Mesendoderm (in vitro differentiated cells): ENCODE measurements around the gene CD83.
A peak's percentile ranks its signal among the peaks of the same experiment; 100 is the strongest.

Experiments used
- DNase-seq: peaks from one replicate; pipeline ENCODE4 v3.0.0; 2013
- H2AK5ac ChIP-seq: 2 replicates; pipeline ENCODE4 v1.6.1; 2013; ENCODE audit warnings: low read length, inconsistent platforms
- H2BK120ac ChIP-seq: 2 replicates; pipeline ENCODE4 v1.6.1; 2013; ENCODE audit warnings: low read depth, mild to moderate bottlenecking, low read length, moderate library complexity, mixed read lengths
- H2BK15ac ChIP-seq: replicated peaks from 2 replicates; pipeline ENCODE4 v1.6.1; 2013; ENCODE audit warnings: low read depth, mild to moderate bottlenecking, moderate library complexity
- H2BK5ac ChIP-seq: 2 replicates; pipeline ENCODE4 v1.6.1; 2013; ENCODE audit warnings: low read length, inconsistent platforms
- H3K18ac ChIP-seq: 2 replicates; pipeline ENCODE4 v1.6.1; 2013; ENCODE audit warnings: mild to moderate bottlenecking, low read length, mixed read lengths
- H3K23ac ChIP-seq: one replicate; pipeline ENCODE4 v1.6.1; 2013; ENCODE audit warnings: low read length
- H3K27ac ChIP-seq: 2 replicates; pipeline ENCODE4 v1.5.1; 2013; ENCODE audit warnings: low read depth, mild to moderate bottlenecking, inconsistent platforms, low read length, moderate library complexity
- H3K27me3 ChIP-seq: 2 replicates; pipeline ENCODE4 v1.6.1; 2013; ENCODE audit warnings: low read length, control low read depth, mild to moderate bottlenecking, inconsistent platforms; ENCODE audit not compliant: insufficient read depth, poor library complexity
- H3K36me3 ChIP-seq: 2 replicates; pipeline ENCODE4 v1.6.1; 2013; ENCODE audit warnings: low read length, inconsistent platforms; ENCODE audit not compliant: control insufficient read depth, insufficient read depth
- H3K4ac ChIP-seq: one replicate; pipeline ENCODE4 v1.6.1; 2013; ENCODE audit warnings: low read depth, mild to moderate bottlenecking, low read length, moderate library complexity
- H3K4me1 ChIP-seq: 2 replicates; pipeline ENCODE4 v1.6.1; 2013; ENCODE audit warnings: low read depth, low read length, inconsistent platforms; ENCODE audit not compliant: control insufficient read depth
- H3K4me2 ChIP-seq: 2 replicates; pipeline ENCODE4 v1.6.1; 2013; ENCODE audit warnings: low read length
- H3K4me3 ChIP-seq: 2 replicates; pipeline ENCODE4 v1.5.1; 2013; ENCODE audit warnings: mild to moderate bottlenecking, low read length
- H3K56ac ChIP-seq: one replicate; pipeline ENCODE4 v1.6.1; 2013; ENCODE audit warnings: low read length
- H3K79me1 ChIP-seq: 2 replicates; pipeline ENCODE4 v1.6.1; 2013; ENCODE audit warnings: low read length, inconsistent platforms
- H3K79me2 ChIP-seq: 2 replicates; pipeline ENCODE4 v1.6.1; 2013; ENCODE audit warnings: mild to moderate bottlenecking, low read length; ENCODE audit not compliant: control insufficient read depth, insufficient read depth
- H3K9ac ChIP-seq: 2 replicates; pipeline ENCODE4 v1.6.1; 2013; ENCODE audit warnings: low read length, inconsistent platforms
- H4K5ac ChIP-seq: one replicate; pipeline ENCODE4 v1.6.1; 2013; ENCODE audit warnings: low read length
- H4K8ac ChIP-seq: one replicate; pipeline ENCODE4 v1.6.1; 2013; ENCODE audit warnings: low read depth, mild to moderate bottlenecking, control low read depth, low read length, moderate library complexity
- WGBS: extraction: QIAGEN DNeasy Blood & Tissue Kit; methylation state at CpG from one replicate; pipeline ENCODE4 v1.1.7; 2013; ENCODE audit warnings: low lambda C conversion rate, missing lambda C conversion rate; ENCODE audit not compliant: insufficient coverage; ENCODE audit errors: extremely low coverage; 5-methylcytosine and 5-hydroxymethylcytosine counted together

The CD83 gene

GRCh38 chr6:14141351-14142062 is 23.9 kb downstream of the CD83 start:
- Histone ChIP-seq H2BK120ac (no peak overlapping the region), H3K27me3 (no peaks in the 10 kb centered on the region), H3K36me3 (no peaks in the 10 kb centered on the region), H3K79me2 (no peaks in the 10 kb centered on the region), H3K4me2 (no peak overlapping the region), H3K27ac (no peak overlapping the region), H2BK5ac (no peak overlapping the region), H3K56ac (no peak overlapping the region), H3K4me1 (no peaks in the 10 kb centered on the region), H3K9ac (no peak overlapping the region), H4K8ac (no peak overlapping the region), H3K4me3 (no peak overlapping the region), H3K18ac (no peak overlapping the region), H3K23ac (no peak overlapping the region), H2BK15ac (no peak overlapping the region), H3K4ac (no peak overlapping the region), H2AK5ac (no peak overlapping the region), H3K79me1 (no peaks in the 10 kb centered on the region), H4K5ac (no peak overlapping the region)
- WGBS: no CpG with 5 or more reads among the region's 5 CpGs
- no peak for DNase-seq

DNA sequence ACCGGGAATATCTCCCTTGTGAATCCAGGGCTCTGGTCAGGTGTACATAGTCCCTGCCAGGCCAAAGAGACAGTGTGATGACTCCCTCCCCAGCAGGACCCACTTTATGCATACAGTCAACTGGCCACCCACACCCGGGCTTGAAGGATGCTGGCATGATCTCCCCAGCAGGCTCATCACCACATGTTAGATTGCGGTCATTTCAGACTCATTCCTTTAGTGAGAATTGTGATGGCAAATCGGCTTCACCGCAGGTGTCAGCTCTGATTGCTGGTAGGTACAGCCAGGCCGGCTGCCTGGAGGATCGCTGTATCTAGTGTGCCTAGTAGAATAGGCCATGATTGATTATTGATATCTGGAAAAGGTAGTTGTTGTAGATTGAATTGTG is 24.5 kb downstream of the CD83 start:
- no peak overlapping the region for H3K4me2 ChIP-seq
- no peak overlapping the region for H2AK5ac ChIP-seq
- H3K79me1 ChIP-seq: no peaks in the 10 kb centered on the region
- no peaks in the 10 kb centered on the region for H3K79me2 ChIP-seq
- DNase-seq: no peak
- no peak overlapping the region for H3K9ac ChIP-seq
- no peak overlapping the region for H2BK5ac ChIP-seq
- H3K23ac ChIP-seq: no peak overlapping the region
- no peak overlapping the region for H2BK120ac ChIP-seq
- H3K18ac ChIP-seq: no peak overlapping the region
- H3K4ac ChIP-seq: no peak overlapping the region
- no peak overlapping the region for H4K5ac ChIP-seq
- no peaks in the 10 kb centered on the region for H3K4me1 ChIP-seq
- H3K36me3 ChIP-seq: no peaks in the 10 kb centered on the region
- no peak overlapping the region for H3K4me3 ChIP-seq
- H3K27me3 ChIP-seq: no peaks in the 10 kb centered on the region
- no peak overlapping the region for H4K8ac ChIP-seq
- no CpG with 5 or more reads among the region's 7 CpGs for WGBS
- H3K27ac ChIP-seq: no peak overlapping the region
- H2BK15ac ChIP-seq: no peak overlapping the region
- no peak overlapping the region for H3K56ac ChIP-seq

GRCh38 chr6:14142511-14143223 is 25.1 kb downstream of the CD83 start:
- H3K56ac ChIP-seq: no peak overlapping the region
- no peak overlapping the region for H3K4me2 ChIP-seq
- H3K23ac ChIP-seq: no peak overlapping the region
- H4K8ac ChIP-seq: no peak overlapping the region
- no peak overlapping the region for H3K9ac ChIP-seq
- no peak overlapping the region for H3K4me3 ChIP-seq
- H3K18ac ChIP-seq: no peak overlapping the region
- no peaks in the 10 kb centered on the region for H3K79me2 ChIP-seq
- no peak overlapping the region for H2BK15ac ChIP-seq
- no peak overlapping the region for H3K4ac ChIP-seq
- H2BK5ac ChIP-seq: no peak overlapping the region
- no peak overlapping the region for H3K27ac ChIP-seq
- no peaks in the 10 kb centered on the region for H3K79me1 ChIP-seq
- H3K4me1 ChIP-seq: no peaks in the 10 kb centered on the region
- WGBS: no CpG with 5 or more reads among the region's 3 CpGs
- DNase-seq: no peak
- no peak overlapping the region for H4K5ac ChIP-seq
- no peaks in the 10 kb centered on the region for H3K36me3 ChIP-seq
- no peaks in the 10 kb centered on the region for H3K27me3 ChIP-seq
- H2AK5ac ChIP-seq: no peak overlapping the region
- H2BK120ac ChIP-seq: no peak overlapping the region

DNA sequence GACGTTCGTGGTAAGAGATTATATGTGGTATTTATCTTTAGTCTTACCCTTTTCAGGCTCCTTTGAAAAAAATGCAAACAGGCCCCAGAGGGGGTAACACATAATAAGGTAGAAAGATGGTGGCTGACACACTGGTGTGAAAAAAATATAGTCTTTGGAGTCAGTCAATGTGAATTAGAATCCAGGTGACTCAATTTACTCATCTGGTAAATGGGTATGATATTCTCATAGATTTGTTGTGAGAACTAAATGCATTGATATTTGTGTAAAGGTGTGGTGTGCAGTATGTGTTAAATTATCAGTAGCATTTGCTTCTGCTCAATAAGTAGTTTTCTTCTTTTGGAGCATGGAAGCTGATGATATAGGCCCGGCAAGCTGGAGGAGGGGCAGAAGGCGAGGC is 25.7 kb downstream of the CD83 start:
- no peak overlapping the region for H4K8ac ChIP-seq
- no peaks in the 10 kb centered on the region for H3K36me3 ChIP-seq
- no peak overlapping the region for H3K4me2 ChIP-seq
- no peak overlapping the region for H3K27ac ChIP-seq
- no peak overlapping the region for H2AK5ac ChIP-seq
- H2BK5ac ChIP-seq: no peak overlapping the region
- no peak overlapping the region for H2BK120ac ChIP-seq
- H3K4me3 ChIP-seq: no peak overlapping the region
- H3K4ac ChIP-seq: no peak overlapping the region
- no peak overlapping the region for H4K5ac ChIP-seq
- H3K79me2 ChIP-seq: no peaks in the 10 kb centered on the region
- H3K4me1 ChIP-seq: no peaks in the 10 kb centered on the region
- no peak overlapping the region for H3K9ac ChIP-seq
- H2BK15ac ChIP-seq: no peak overlapping the region
- H3K56ac ChIP-seq: no peak overlapping the region
- H3K23ac ChIP-seq: no peak overlapping the region
- H3K18ac ChIP-seq: no peak overlapping the region
- no peak for DNase-seq
- H3K79me1 ChIP-seq: no peaks in the 10 kb centered on the region
- no peaks in the 10 kb centered on the region for H3K27me3 ChIP-seq
- no CpG with 5 or more reads among the region's 4 CpGs for WGBS

DNA sequence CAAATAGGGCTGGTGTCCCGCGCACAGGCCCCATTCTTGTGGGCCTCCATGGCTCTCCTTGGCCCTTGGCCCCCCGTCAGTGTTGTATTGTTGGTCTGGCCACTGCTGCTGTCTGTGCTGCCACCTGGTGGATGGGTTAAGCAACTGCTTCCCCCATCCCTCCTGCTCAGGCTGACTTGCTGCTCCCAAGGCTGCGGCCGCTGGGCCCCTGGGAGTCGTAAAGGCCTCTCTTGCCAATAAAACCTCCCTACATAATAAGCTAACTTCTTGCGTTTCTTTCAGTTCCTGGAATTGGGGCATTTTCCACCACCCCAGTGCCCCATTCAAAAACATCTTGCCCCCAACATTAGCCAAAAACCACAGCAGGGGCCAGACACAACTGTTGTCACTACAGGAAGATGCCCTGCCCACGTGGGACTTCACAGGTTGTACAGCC is 27.1 kb downstream of the CD83 start:
- no peak overlapping the region for H2BK5ac ChIP-seq
- H3K36me3 ChIP-seq: no peaks in the 10 kb centered on the region
- H3K9ac ChIP-seq: no peak overlapping the region
- H3K79me1 ChIP-seq: no peaks in the 10 kb centered on the region
- WGBS: no CpG with 5 or more reads among the region's 8 CpGs
- H2BK15ac ChIP-seq: no peak overlapping the region
- no peaks in the 10 kb centered on the region for H3K27me3 ChIP-seq
- H3K18ac ChIP-seq: no peak overlapping the region
- no peak overlapping the region for H3K4ac ChIP-seq
- no peaks in the 10 kb centered on the region for H3K4me1 ChIP-seq
- H2AK5ac ChIP-seq: no peak overlapping the region
- H3K56ac ChIP-seq: no peak overlapping the region
- H3K4me2 ChIP-seq: no peak overlapping the region
- no peak overlapping the region for H3K27ac ChIP-seq
- H3K4me3 ChIP-seq: no peak overlapping the region
- no peaks in the 10 kb centered on the region for H3K79me2 ChIP-seq
- H2BK120ac ChIP-seq: no peak overlapping the region
- no peak overlapping the region for H4K8ac ChIP-seq
- DNase-seq: peak; percentile 90
- H3K23ac ChIP-seq: no peak overlapping the region
- H4K5ac ChIP-seq: no peak overlapping the region
